ENCODE measurements around the gene ZNF618.

- TF ChIP-seq CTCF (conservative IDR thresholded peaks at IDR 0.05; ENCODE audit: low read depth, low read length) (no peak), EZH2phosphoT487 (IDR thresholded peaks at IDR 0.05; ENCODE audit: borderline replicate concordance, low read length) (no peak)
Measured at GRCh38 chr9:113896713-113897112, 20.6 kb downstream of the ZNF618 start.

All from PC-3 (cell line).